HG03378 (cell line): ENCODE data around the gene SLAMF7.
"Not testable (repeated sequence)": the region's sequence is repeated elsewhere in the genome, so short reads cannot be mapped to it uniquely, and the experiment has no call there.

Source experiments
- ATAC-seq: cut with Tn5 transposase; IDR thresholded peaks from one replicate; pipeline ENCODE4 v1.9.1; 2021; ENCODE audit warnings: mild to moderate bottlenecking, moderate library complexity; ENCODE audit not compliant: unreplicated experiment

Gene SLAMF7

GRCh38 chr1:160720356-160721085 lies 18.5 kb upstream of the SLAMF7 start:
- no peak for ATAC-seq

- ATAC-seq, result no peak
Observed at GRCh38 chr1:160721473-160721872, 17.6 kb upstream of the SLAMF7 start.

DNA sequence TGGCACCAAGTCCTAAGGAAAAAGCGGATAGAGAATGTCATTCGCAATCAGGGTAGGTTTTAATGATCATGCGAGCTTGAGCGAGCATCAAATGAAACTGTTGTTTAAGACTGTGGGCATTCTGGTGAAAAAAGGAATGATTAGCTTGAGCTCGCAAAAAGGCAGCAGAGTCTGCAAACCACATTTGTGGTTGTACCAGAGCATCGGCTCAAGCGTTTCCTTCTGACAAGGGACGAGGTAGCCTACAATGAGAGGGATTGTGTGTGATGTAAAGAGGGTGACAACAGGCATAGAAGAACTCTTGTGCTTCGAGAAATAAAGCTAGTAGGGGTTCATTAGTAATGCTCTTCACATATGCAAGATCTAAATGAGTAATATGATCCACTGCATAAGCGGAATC lies 16.3 kb upstream of the SLAMF7 start:
- ATAC-seq, result no peak

DNA sequence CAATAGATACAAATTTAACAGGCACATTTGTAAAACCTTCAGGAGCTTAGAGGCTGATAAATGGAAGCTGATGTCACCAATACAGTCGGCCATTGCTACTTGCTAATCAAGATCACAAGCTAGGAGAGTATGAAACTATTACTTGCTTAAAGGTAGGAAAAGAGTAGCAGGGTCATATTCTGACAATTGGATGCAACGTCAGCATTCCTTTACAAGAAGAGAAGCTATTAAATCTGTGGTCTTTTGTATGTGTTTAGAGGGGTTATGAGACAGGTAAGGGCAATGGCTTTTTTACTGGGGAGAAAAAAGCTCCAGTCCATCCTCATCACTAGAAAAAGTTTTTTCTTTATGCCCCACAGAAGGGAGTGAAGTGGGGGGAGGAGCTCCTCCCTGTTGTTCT lies 15.7 kb upstream of the SLAMF7 start:
- ATAC-seq, result no peak

GRCh38 chr1:160724465-160725242 lies 14.4 kb upstream of the SLAMF7 start:
- no peak for ATAC-seq

DNA sequence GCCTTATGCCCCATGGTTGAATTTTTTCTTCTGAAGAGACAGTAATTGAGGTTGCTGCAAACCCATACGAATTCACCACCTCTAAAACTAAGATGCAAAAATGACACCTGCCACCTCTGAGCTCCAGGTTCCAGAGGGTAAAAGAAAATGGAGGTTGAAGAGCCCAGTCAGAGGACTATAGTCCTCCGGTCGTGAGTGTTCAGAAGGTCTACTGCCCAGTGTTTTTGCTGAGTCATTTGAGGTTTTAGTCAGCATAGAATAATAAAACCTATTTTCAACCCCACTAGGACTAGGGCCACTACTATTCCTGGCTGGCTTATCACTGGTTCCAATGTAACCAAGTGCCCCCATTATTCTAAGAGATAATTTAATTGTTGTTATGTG lies 12.9 kb upstream of the SLAMF7 start:
- ATAC-seq, result peak; percentile 19

DNA sequence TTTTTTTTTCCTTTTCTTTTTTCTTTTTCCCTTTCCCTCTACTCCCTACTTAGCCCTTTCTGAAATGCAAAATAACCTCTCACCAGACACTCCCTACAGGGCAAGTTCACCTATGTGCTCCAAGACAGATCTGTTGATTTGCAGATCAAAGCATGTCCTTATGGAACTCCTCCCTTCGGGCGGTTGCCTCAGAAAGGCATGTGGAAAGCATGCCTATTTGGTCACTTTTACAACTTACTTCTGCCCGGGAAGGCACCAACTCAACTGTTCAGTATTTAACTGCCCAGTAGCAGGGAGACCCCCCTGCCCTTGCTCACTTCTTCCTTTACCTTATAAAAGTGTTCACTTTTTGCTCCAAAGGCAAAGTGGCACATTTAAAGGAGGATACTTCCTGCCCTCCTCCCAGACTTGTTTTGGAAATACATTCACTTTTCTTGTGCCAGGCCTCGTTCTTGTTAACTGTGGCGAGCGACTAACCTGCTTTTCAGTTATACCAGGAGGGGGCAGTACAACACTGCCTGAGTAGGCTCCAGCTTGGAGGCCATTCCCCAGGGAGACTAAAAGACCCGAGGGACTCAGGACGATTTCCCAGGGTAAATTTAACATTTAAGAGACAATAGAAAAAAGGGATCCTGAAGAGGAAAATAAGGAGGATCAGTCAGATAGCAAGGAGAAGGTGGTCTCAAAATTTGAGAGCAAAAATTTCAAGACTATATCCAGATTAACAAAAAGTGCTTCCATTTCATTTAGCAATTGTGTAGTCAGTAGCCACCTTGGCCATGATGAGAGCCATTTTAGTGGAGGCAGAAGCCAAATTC lies 12.3 kb upstream of the SLAMF7 start:
- peak; percentile 55 for ATAC-seq

DNA sequence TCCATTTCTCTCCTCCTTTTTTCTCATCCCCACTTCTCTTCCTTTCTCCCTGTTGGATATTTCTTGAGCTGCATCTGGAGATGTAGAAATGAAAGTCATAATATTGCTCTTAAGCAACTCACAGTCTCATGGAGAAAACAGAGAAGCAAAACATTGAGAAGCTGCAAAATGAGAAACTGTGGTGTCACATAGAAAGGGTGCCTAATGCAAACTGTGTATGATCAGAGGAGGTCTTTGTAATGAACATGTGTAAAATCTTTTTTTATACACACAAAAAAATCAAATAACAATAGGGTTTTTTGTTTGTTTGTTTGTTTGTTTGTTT lies 11.8 kb upstream of the SLAMF7 start:
- ATAC-seq, result no peak

DNA sequence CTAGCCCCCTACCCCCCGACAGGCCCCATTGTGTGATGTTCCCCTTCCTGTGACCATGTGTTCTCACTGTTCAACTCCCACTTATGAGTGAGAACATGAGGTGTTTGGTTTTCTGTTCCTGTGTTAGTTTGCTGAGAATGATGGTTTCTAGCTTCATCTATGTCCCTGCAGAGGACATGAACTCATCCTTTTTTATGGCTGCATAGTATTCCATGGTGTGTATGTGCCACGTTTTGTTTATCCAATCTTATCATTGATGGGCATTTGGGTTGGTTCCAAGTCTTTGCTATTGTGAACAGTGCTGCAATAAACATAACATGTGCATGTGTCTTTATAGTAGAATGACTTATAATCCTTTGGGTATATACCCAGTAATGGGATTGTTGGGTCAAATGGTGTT lies 7.5 kb upstream of the SLAMF7 start:
- not testable (repeated sequence) for ATAC-seq

DNA sequence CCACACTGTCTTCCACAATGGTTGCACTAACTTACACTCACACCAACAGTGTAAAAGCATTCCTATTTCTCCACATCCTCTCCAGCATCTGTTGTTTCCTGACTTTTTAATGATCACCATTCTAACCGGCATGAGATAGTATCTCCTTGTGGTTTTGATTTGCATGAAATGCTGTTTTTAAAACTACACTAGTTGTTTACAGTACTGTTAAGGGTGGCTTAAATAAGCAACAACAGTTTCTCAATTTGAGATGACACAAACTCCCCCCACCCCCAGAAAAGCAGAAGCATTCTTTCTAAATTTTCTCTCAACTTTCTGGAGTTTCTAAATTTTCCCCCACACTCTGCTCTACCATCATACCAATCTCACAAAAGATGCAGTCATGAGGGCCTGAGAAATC lies 7.1 kb upstream of the SLAMF7 start:
- ATAC-seq, result no peak

GRCh38 chr1:160733898-160734297 lies 5.1 kb upstream of the SLAMF7 start:
- ATAC-seq, result no peak

- ATAC-seq, result no peak
Observed at GRCh38 chr1:160734301-160734700, 4.7 kb upstream of the SLAMF7 start.

GRCh38 chr1:160738271-160738670 lies 776 bp upstream of the SLAMF7 start:
- no peak for ATAC-seq

GRCh38 chr1:160740133-160740688 lies 1.2 kb downstream of the SLAMF7 start:
- ATAC-seq, result no peak

DNA sequence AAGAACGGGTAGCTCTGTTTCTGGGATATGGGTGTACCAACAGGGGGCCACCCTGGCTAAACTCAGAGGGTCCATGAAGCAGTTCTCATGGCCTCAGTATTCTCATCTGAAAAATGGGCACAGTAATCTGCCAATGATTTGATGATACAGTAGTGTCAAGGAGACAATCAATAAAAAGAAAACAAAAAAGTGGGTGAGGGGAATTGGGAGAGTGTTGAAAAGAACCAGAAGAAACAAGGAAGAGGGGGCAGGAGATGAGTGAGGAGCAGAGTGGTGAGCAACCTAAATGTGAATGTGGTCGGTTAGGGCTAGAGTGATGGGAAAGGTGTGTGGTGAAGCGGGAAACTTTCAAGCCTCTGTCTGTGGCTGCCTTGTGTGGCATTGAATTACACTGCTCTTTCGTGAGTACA lies 2.0 kb downstream of the SLAMF7 start:
- no peak for ATAC-seq

GRCh38 chr1:160741612-160742348 lies 2.7 kb downstream of the SLAMF7 start:
- ATAC-seq, result no peak

GRCh38 chr1:160742428-160743127 lies 3.5 kb downstream of the SLAMF7 start:
- ATAC-seq, result no peak

DNA sequence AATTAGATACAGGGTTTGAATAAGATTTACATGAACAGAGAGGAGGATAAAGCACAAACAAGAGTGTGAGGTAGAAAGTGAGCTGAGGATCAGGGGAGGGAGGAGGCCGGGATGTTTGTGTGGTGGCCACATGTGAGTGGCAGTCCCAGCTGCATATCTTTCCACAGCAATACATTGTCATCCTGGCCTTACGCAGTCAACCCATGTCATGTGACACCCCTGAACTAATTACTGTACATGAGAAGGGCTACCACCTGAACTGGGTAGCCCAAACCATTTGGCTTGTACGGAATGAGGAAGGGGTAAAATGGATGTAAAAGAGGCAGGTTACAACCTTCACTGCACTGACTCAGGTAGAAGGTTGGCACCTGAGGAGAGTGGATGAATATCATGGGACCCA lies 4.2 kb downstream of the SLAMF7 start:
- no peak for ATAC-seq

GRCh38 chr1:160744199-160744851 lies 5.3 kb downstream of the SLAMF7 start:
- ATAC-seq, result no peak
